NCI-H187 (cell line): Measurements from ENCODE around the gene TFAP2B.

Experiments used
- DNase-seq, 2 experiments: peaks; one replicate each; lab custom pipeline; 2025; lab: John Stamatoyannopoulos, UW

Gene TFAP2B

GRCh38 chr6:50825375-50826036, 6.8 kb downstream of the TFAP2B start:
- no peak for DNase-seq

- no peak for DNase-seq
Observed at GRCh38 chr6:50826037-50826761, 7.5 kb downstream of the TFAP2B start.

DNA sequence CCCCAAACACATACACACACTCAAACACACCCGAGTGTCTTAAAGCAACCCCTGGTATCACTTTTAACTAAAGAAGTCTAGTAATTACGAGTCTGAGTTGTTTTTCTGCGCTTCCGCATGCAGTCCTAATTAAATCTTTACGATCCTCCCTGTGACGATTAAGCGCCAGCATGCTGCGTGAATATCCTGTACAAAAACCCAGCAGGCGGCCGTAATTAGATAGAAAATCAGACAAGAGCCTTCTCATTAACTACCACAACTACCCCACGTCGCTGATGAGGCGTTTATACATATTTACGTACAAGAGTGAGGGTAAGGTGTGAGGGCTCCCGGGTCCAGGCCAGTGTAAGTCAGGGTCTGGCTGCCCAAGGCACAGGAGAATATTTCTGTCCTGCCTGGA, 8.1 kb downstream of the TFAP2B start:
- DNase-seq: no peak

DNA sequence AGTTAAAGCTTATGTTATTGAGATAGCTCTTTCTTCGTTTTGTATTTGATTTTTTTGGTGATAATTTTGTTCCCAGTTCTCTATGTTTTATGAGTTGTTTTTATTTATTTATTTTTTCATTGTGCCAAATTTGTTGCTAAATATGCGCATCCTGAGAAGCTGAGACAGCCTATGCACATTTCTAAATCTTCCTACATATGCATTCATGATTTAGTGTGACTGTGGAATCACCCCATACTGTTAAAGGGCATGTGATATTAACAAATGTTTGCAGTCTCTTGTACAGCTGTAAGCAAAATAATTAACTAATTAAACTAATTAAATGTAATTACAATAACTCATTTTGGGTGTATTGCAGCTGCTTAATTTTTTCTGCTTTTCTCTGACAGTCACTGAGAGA, 10.4 kb downstream of the TFAP2B start:
- DNase-seq: no peak

GRCh38 chr6:50829898-50830444, 11.3 kb downstream of the TFAP2B start:
- no peak for DNase-seq

- no peak for DNase-seq
Observed at GRCh38 chr6:50831186-50831585, 12.5 kb downstream of the TFAP2B start.

DNA sequence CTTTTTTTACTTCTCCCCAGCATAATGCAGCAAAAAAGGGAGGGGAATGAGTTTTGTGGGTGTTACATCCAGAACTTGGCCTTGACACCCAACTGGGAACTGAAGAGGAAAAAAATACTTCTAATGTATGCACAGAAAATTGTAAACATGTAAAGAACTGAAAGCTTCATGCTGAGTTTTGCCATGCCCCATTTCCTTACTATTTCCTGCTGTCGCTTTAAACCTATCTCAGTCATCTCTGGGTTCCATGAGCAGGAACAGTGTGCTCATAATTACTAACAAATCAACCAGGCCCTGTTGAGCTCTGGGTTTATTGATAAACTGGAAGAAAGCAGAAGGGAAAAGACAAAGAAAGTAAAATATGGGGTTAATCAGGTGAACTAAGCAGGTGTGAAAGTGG, 14.2 kb downstream of the TFAP2B start:
- no peak for DNase-seq

- DNase-seq: no peak
Observed at GRCh38 chr6:50834929-50835410, 16.3 kb downstream of the TFAP2B start.

DNA sequence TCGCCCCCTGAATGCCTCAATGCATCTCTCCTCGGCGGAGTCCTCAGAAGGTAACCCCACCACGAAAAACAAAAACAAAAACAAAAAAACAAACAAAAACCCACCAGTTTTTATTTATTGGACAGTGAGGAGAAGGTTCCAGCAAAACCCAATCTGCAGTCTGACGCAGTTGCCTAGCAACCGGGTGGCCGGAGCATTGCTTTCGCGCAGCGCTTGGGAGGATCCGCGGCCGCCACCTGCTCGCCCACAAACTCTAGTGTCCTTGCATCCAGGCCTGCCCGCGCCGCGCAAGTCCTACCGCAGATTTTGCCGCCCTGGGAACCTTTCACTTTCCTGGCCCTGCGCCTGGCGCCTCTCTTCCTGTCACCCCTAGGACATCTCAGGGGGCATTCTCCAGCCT, 17.6 kb downstream of the TFAP2B start:
- DNase-seq: no peak

- DNase-seq: no peak
Observed at GRCh38 chr6:50837589-50838445, 19.1 kb downstream of the TFAP2B start.

DNA sequence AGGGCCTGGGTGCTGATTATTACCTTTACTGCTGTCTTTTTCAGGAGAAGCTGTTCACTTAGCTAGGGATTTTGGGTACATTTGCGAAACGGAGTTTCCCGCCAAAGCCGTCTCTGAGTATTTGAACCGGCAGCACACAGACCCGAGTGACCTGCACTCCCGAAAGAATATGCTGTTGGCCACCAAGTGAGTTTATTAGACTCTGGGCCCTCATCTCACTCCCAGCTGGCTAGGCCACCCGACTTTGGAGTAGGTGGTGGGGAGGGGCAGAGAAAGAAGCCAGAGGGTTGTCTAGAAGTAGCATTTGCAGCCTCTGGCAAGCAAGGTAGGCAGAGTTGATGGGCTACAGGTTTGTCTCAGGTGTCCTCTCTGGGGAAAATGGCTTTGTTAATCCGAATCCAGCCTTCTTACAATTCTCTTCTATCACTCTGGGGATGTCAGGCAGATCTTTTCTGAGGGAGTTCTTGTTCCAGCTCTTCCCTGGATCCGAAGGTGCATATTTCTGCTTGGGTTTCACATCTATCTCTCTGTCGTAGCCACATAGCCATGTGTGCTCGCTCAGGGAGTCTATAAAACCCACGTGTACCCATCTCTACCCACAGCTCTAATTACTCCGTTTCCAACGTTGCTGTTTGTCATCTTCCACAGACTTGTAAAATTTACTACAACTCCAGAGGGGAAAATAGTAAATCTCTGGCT, 21.6 kb downstream of the TFAP2B start:
- DNase-seq: no peak

- no peak for DNase-seq
Observed at GRCh38 chr6:50840811-50841192, 22.1 kb downstream of the TFAP2B start.

DNA sequence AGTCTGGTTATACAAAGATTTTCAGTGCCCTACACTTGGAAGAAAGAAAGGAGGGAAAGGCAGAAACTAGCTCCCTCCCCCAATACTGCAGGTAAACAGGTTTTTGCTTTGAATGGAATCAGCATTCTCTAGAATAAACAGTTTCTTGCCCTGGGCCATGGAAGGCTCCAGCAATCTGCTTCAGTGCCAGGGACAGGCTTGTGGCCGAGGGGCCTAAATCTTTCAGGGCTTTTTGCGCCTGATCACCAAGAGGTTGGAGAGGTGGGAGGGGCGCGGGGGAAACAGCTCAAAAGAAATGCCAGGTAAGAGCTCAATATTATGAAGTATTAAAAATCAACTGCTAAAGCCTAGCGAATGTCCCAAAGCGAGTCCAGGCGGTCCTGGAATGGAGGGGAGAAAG, 23.8 kb downstream of the TFAP2B start:
- DNase-seq: no peak

DNA sequence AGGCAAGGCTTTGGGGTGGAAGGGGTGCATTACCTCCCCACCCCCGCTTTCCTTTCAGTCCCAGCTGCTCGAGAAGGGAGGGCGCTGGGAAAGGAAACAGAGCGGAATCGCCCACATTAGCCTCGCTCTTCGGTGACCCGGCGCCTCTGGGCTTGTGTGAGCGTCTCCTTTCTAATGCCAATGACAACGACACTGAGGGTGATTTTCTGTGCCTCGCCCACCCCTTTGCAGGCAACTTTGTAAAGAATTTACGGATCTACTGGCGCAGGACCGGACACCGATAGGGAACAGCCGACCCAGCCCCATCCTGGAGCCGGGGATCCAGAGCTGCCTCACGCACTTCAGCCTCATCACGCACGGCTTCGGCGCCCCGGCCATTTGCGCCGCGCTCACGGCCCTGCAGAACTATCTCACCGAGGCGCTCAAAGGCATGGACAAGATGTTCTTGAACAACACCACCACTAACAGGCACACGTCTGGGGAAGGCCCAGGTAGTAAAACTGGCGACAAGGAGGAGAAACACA, 24.3 kb downstream of the TFAP2B start:
- DNase-seq: no peak

DNA sequence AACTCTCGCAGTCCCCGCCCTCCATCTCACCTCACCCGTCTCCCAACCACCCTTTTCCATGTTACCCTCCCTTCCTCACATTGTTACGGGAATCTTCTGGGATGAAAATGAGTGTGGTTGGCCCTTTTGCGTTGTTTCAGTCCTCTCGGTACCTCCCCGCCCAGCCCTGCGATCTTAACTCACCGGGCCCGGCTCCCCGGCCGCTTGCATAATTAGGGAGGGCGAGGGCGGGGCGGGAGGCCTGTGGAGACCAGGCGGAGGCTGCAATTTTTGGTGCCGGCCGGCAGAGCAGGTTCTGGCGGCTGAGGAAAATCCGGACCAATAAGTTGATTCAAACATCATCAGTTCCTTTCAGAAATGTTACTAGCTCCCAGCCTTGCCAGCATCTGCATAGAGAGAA, 25.2 kb downstream of the TFAP2B start:
- DNase-seq: no peak

GRCh38 chr6:50845499-50846143, 26.9 kb downstream of the TFAP2B start:
- DNase-seq: no peak

GRCh38 chr6:50846144-50846851, 27.6 kb downstream of the TFAP2B start:
- DNase-seq: no peak

DNA sequence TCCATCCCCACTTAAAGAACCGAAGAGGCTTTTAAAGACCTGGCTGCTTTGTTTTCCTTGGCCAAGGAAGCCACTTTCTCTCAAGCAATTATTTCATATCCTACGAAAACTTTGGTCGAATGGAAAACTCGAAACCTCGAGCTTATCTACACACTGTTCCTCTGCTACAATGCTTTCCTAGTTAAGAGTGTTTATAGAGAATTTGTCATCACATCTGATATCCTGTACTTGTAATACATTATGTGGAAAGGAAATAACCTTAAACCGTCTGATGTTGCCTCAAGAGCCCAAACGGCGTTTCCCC, 28.1 kb downstream of the TFAP2B start:
- no peak for DNase-seq

DNA sequence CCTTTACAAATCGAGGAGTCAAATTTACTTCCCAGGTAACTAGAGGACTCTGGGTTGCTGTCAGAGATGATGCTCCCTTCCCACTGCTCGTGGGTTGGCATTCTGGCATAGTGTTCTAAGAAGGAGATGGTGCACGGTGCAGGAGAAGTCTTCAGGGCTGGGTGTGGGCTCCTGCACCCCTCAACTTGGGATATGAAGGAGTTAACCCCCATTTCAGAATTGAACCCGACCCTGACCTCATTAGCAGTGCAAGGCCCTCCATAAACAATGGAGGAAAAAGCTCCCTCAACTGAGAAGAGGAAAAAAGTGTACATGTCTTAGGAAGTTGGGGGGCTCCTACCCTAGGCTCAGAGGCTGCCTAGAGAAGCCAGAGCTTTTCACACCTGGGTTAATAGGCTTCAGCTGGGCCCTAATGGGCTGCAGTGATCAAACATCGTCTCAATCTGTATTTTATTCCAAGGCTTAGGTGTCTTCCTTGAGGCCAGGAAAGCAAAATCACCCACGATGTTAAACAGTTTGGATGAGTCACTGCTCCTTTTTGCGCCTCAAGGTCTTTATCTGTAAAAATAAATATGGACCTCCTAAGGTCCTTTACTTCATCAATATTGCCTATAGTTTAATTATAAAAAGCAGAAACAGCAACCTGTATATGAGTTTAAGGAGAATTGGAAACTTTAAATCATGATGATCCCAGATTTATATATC, 29.4 kb downstream of the TFAP2B start:
- DNase-seq: no peak
